Nephron progenitor cell (in vitro differentiated cells): ENCODE measurements around the gene SSTR5.

Source experiments
- DNase-seq: peaks from one replicate; pipeline ENCODE4 v3.0.0; 2021
- H3K27ac Mint-ChIP-seq: 2 replicates; pipeline ENCODE4 v1.8.0; 2021; ENCODE audit warnings: mild to moderate bottlenecking, moderate library complexity, mixed read lengths
- H3K27me3 Mint-ChIP-seq: 2 replicates; pipeline ENCODE4 v1.8.0; 2021; ENCODE audit warnings: mild to moderate bottlenecking, low read depth, mixed read lengths; ENCODE audit not compliant: poor library complexity
- H3K36me3 Mint-ChIP-seq: 2 replicates; pipeline ENCODE4 v1.8.0; 2021; ENCODE audit warnings: low read depth, mixed read lengths
- H3K4me1 Mint-ChIP-seq: 2 replicates; pipeline ENCODE4 v1.8.0; 2021; ENCODE audit warnings: mixed read lengths
- H3K4me3 Mint-ChIP-seq: 2 replicates; pipeline ENCODE4 v1.8.0; 2021; ENCODE audit warnings: mild to moderate bottlenecking, moderate library complexity, mixed read lengths
- H3K9me3 Mint-ChIP-seq: 2 replicates; pipeline ENCODE4 v1.8.0; 2021; ENCODE audit warnings: mild to moderate bottlenecking, moderate library complexity, mixed read lengths
- TF ChIP-seq, protein P1 (sequence below): fragments of 200-600 bp; sonication (generic); IDR thresholded peaks from 2 replicates; pipeline ENCODE4 v1.5.0; 2021; ENCODE audit warnings: antibody characterized with exemption

The SSTR5 gene

DNA sequence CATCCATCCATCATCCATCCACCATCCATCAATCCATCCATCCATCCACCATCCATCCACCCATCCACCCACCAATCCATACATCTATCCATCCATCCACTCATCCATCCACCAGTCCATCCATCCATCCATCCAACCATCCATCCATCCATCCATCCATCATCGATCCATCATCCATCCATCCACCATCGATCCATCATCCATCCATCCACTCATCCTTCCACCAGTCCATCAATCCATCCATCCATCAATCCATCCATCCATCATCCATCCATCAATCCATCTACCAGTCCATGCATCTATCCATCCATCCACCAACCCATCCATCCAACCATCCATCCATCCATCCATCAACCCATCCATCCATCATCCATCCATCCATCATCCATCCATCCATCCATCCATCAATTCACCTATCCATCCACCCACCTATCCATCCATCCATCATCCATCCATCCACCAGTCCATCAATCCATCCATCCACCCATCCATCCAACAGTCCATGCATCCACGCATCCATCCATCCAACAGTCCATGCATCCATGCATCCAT, 39.3 kb upstream of the SSTR5 start:
- Mint-ChIP-seq H3K27me3 (no peaks in the 10 kb centered on the region), H3K4me1 (peaks cover 32% of the 10 kb centered on the region), H3K36me3 (no peaks in the 10 kb centered on the region), H3K9me3 (no peaks in the 10 kb centered on the region), H3K27ac (no peak overlapping the region), H3K4me3 (no peak overlapping the region)
- no peak for DNase-seq
- TF ChIP-seq, protein P1, sequence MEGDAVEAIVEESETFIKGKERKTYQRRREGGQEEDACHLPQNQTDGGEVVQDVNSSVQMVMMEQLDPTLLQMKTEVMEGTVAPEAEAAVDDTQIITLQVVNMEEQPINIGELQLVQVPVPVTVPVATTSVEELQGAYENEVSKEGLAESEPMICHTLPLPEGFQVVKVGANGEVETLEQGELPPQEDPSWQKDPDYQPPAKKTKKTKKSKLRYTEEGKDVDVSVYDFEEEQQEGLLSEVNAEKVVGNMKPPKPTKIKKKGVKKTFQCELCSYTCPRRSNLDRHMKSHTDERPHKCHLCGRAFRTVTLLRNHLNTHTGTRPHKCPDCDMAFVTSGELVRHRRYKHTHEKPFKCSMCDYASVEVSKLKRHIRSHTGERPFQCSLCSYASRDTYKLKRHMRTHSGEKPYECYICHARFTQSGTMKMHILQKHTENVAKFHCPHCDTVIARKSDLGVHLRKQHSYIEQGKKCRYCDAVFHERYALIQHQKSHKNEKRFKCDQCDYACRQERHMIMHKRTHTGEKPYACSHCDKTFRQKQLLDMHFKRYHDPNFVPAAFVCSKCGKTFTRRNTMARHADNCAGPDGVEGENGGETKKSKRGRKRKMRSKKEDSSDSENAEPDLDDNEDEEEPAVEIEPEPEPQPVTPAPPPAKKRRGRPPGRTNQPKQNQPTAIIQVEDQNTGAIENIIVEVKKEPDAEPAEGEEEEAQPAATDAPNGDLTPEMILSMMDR, result no peak

- TF ChIP-seq, protein P1, result no peak
- Mint-ChIP-seq H3K36me3 (no peaks in the 10 kb centered on the region), H3K4me3 (no peak overlapping the region), H3K27ac (no peak overlapping the region), H3K9me3 (no peaks in the 10 kb centered on the region), H3K4me1 (peaks cover 32% of the 10 kb centered on the region), H3K27me3 (no peaks in the 10 kb centered on the region)
- no peak for DNase-seq
These were observed 38.1 kb upstream of the SSTR5 start for GRCh38 chr16:1034230-1035065.

DNA sequence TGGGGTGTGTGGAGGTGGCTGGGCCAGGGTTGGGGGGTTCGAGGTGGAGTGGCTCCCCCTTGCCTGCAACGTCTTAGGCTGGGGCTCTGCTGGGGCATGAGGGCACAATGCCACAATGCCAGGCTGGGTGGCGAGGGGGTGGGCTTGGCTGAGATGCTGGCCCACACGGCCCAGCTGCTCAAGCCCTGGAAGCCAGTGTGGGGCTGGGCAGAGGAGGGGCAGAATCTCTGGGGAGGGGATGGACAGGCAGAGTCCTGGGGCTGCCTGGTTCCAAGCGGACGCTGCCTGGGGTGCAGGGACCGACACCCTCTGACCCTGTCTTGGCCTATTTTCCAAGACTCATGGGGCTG, 37.5 kb upstream of the SSTR5 start:
- DNase-seq, result no peak
- TF ChIP-seq, protein P1, result no peak
- H3K4me1 Mint-ChIP-seq, result peaks cover 26% of the 10 kb centered on the region
- no peak overlapping the region for H3K27ac Mint-ChIP-seq
- H3K9me3 Mint-ChIP-seq, result no peaks in the 10 kb centered on the region
- no peak overlapping the region for H3K4me3 Mint-ChIP-seq
- H3K36me3 Mint-ChIP-seq, result no peaks in the 10 kb centered on the region
- H3K27me3 Mint-ChIP-seq, result no peaks in the 10 kb centered on the region

GRCh38 chr16:1036166-1036565, 36.4 kb upstream of the SSTR5 start:
- no peak overlapping the region for H3K4me3 Mint-ChIP-seq

DNA sequence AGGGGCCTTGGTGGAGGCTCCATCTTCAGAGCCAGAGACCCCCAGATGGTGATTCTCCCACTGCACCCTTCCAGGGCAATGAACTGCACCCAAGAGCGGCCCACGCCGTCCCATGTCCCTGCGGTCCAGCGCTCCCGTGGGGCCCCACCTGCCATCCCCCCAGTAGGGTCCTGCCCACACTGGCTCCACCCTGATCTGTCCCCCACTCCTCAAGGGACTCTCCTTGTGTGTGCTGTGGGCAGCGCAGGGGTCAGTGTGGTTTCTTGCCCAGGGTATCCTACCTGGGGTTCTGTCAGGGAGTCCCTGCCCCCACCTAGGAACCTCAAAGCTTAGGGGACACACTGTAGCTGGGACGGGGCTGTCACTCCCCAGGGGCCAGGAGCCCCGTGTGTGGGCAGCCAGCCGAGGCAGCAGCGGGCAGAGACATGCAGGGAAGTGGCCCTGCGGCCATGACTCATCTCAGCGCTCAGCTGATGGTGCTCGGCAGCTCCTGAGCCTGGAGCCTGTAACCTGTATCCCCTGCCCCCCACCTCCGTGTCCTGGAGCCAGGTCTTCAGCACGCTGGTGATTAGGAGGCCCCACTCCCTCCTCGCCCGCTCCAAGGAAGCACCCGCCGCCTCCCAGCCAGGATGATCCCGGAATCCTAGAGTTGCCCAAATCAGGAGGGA, 35.7 kb upstream of the SSTR5 start:
- H3K36me3 Mint-ChIP-seq, result peaks cover under 1% of the 10 kb centered on the region
- peaks cover 8% of the 10 kb centered on the region for H3K9me3 Mint-ChIP-seq
- peaks cover 26% of the 10 kb centered on the region for H3K4me1 Mint-ChIP-seq
- TF ChIP-seq, protein P1, result no peak
- H3K27me3 Mint-ChIP-seq, result no peaks in the 10 kb centered on the region
- no peak overlapping the region for H3K4me3 Mint-ChIP-seq
- DNase-seq, result no peak
- no peak overlapping the region for H3K27ac Mint-ChIP-seq

More at GRCh38 chr16:1036166-1036565, 36.4 kb upstream of the SSTR5 start:
- no peak overlapping the region for H3K27ac Mint-ChIP-seq
- H3K36me3 Mint-ChIP-seq, result no peaks in the 10 kb centered on the region
- peaks cover 26% of the 10 kb centered on the region for H3K4me1 Mint-ChIP-seq
- DNase-seq, result no peak
- no peaks in the 10 kb centered on the region for H3K27me3 Mint-ChIP-seq
- H3K9me3 Mint-ChIP-seq, result peaks cover under 1% of the 10 kb centered on the region
- TF ChIP-seq, protein P1, result no peak
